ENCODE data around the gene MRPL58. TPM values are rescaled to one million over a fixed set of nuclear protein-coding genes. Genes with fewer than 3 reads are reported as not detected.

MRPL58 gene
- total and polyA plus RNA-seq, 2 of the 8 experiments (the other 6 are each of a cell fraction or from before 2014, with no cell fraction given), result 43.6 to 49.1 TPM

- H2AFZ ChIP-seq (ENCODE audit: low read length), result no peak overlapping the region
- H2BK12ac ChIP-seq (ENCODE audit: low read depth, low read length), result 0 out of 2 replicates have a peak overlapping the region, but pooled peaks have one; percentile 45
- H3K27me3 ChIP-seq (replicated peaks in 1 of 4; ENCODE audit: control insufficient read depth in 3 of 4, extremely low read depth in 1 of 4, insufficient read depth in 3 of 4, low read length in 3 of 4), result no peaks in the 10 kb centered on the region
- WGBS, 2 experiments (ENCODE audit: extremely low coverage in 1 of 2, insufficient coverage in 1 of 2, insufficient read length in 1 of 2, insufficient replicate concordance in 2 of 2, low coverage in 1 of 2, low lambda C conversion rate in 2 of 2, missing lambda C conversion rate in 1 of 2), result 36% methylated on average over 5 of the region's 7 CpGs; no CpG with 5 or more reads in 1 of the 2 experiments
- peaks cover 0 to 36% (median 18%) of the 10 kb centered on the region in 4 experiments; a peak in 5 of 8 replicates for H3K36me3 ChIP-seq (ENCODE audit: control insufficient read depth in 2 of 4, insufficient read depth in 4 of 4, low read length in 3 of 4)
- FAIRE-seq (no peak), DNase-seq (ENCODE audit: low read depth in 1 of 2, low spot score in 2 of 2) (no peak)
- H3K4ac ChIP-seq (replicated peaks; ENCODE audit: insufficient read length, low read depth, low read length), result no peak overlapping the region
- H3K4me2 ChIP-seq (ENCODE audit: insufficient read depth in 1 of 2, low read depth in 2 of 2, low read length in 2 of 2), result peak overlapping the region; percentile 49 to 55
- POLR2A ChIA-PET (ENCODE audit: partially characterized antibody), result interaction anchor here (0.6 to 1.5 kb wide), 7 partner anchors 8 to 1090 kb away, joined by 3 to 7 read pairs (median 4); partner anchors contain the start of gene MRPL58
- H3K27ac ChIP-seq (ENCODE audit: low read depth, low read length), result peak overlapping the region; percentile 77; the same call in 1 of the 2 replicates
- H3K9ac ChIP-seq (replicated peaks in 1 of 4; ENCODE audit: extremely low read depth in 1 of 4, low read depth in 3 of 4, low read length in 3 of 4), result no peak overlapping the region; a peak in 1 of 7 replicates
- no peak overlapping the region for H2BK120ac ChIP-seq (replicated peaks; ENCODE audit: low read depth, low read length)
- no peak overlapping the region for H2BK15ac ChIP-seq (ENCODE audit: low read length)
- peak overlapping the region; percentile 73; the same call in 1 of the 2 replicates for H2BK5ac ChIP-seq (ENCODE audit: low read depth, low read length)
- H3K4me3 ChIP-seq (ENCODE audit: extremely low read depth in 1 of 4, insufficient read depth in 2 of 4, low read depth in 3 of 4, low read length in 4 of 4), result peak overlapping the region in 1 of 4 experiments; percentile 97; a peak in 3 of 8 replicates
- H3K18ac ChIP-seq (ENCODE audit: extremely low read depth, low read length), result peak overlapping the region; percentile 64; the same call in 1 of the 2 replicates
- peaks cover 4 to 20% (median 6%) of the 10 kb centered on the region in 4 experiments; a peak in 6 of 7 replicates for H3K4me1 ChIP-seq (replicated peaks in 1 of 4; ENCODE audit: control insufficient read depth in 3 of 4, insufficient read depth in 4 of 4, low read length in 3 of 4)
- H2AK5ac ChIP-seq (ENCODE audit: low read depth, low read length), result no peak overlapping the region
- peak overlapping the region; percentile 29; the same call in 1 of the 2 replicates for H2BK20ac ChIP-seq (ENCODE audit: low read length)
- peak overlapping the region; percentile 24 for H3K56ac ChIP-seq (replicated peaks; ENCODE audit: insufficient read length, low read depth, low read length)
- no peak for TF ChIP-seq HDAC6 (IDR thresholded peaks at IDR 0.05; ENCODE audit: low read depth, low read length)
- TF ChIP-seq FOSL1 (IDR thresholded peaks at IDR 0.05; ENCODE audit: insufficient read depth, low read depth, low read length), result no peak
- TF ChIP-seq SP4 (IDR thresholded peaks at IDR 0.05; ENCODE audit: low read length), result no peak
- H3K23me2 ChIP-seq (ENCODE audit: low read depth, low read length), result no peaks in the 10 kb centered on the region; the same call in 1 of the 2 replicates
- H4K5ac ChIP-seq (ENCODE audit: insufficient read length, low read depth, low read length), result peak overlapping the region; percentile 4
- CTCF ChIA-PET (ENCODE audit: partially characterized antibody), result no interaction called here
- no peak overlapping the region for H4K8ac ChIP-seq (ENCODE audit: extremely low read depth, insufficient read depth, low read length)
- H3K79me1 ChIP-seq (ENCODE audit: low read depth, low read length), result peaks cover 4% of the 10 kb centered on the region; the same call in 1 of the 2 replicates
- H3K14ac ChIP-seq (ENCODE audit: insufficient read length), result no peak overlapping the region
- peak overlapping the region; percentile 5 for H4K91ac ChIP-seq (replicated peaks; ENCODE audit: insufficient read length, low read length)
- no peaks in the 10 kb centered on the region for H3K9me3 ChIP-seq (ENCODE audit: insufficient read depth in 2 of 2, low read depth in 1 of 2, low read length in 1 of 2)
- H4K20me1 ChIP-seq (replicated peaks in 1 of 2; ENCODE audit: control insufficient read depth in 1 of 2, insufficient read depth in 2 of 2, low read length in 2 of 2), result peaks cover 0 to 3% of the 10 kb centered on the region in 2 experiments
- peaks cover 8 to 33% of the 10 kb centered on the region in 2 experiments for H3K79me2 ChIP-seq (ENCODE audit: control insufficient read depth in 1 of 2, insufficient read depth in 2 of 2, low read length in 2 of 2)
- no peak overlapping the region for H3K23ac ChIP-seq (ENCODE audit: insufficient read length)
Measured at GRCh38 chr17:75044716-75045115, 32.2 kb downstream of the MRPL58 start.
